GM18909 (cell line): ENCODE data around the gene FBXO42.
"Not testable (repeated sequence)": the region's sequence is repeated elsewhere in the genome, so short reads cannot be mapped to it uniquely, and the experiment has no call there.

Source experiments
- ATAC-seq: cut with Tn5 transposase; IDR thresholded peaks from one replicate; pipeline ENCODE4 v1.9.1; 2021; ENCODE audit warnings: mild to moderate bottlenecking; ENCODE audit not compliant: unreplicated experiment, poor library complexity

The FBXO42 gene

GRCh38 chr1:16226490-16227179, 125.6 kb downstream of the FBXO42 start:
- ATAC-seq, result no peak

- ATAC-seq, result no peak
Measured at GRCh38 chr1:16226129-16226489, 126.2 kb downstream of the FBXO42 start.

- ATAC-seq, result no peak
Measured at GRCh38 chr1:16224472-16224871, 127.8 kb downstream of the FBXO42 start.

- not testable (repeated sequence) for ATAC-seq
Measured at GRCh38 chr1:16222716-16223115, 129.6 kb downstream of the FBXO42 start.

- ATAC-seq, result no peak
Measured at GRCh38 chr1:16221499-16221898, 130.8 kb downstream of the FBXO42 start.

GRCh38 chr1:16219968-16220500, 132.2 kb downstream of the FBXO42 start:
- ATAC-seq, result no peak

- ATAC-seq, result no peak
Measured at GRCh38 chr1:16218674-16219071, 133.6 kb downstream of the FBXO42 start.

- no peak for ATAC-seq
Measured at GRCh38 chr1:16218014-16218673, 134.1 kb downstream of the FBXO42 start.

GRCh38 chr1:16217061-16217785, 135.1 kb downstream of the FBXO42 start:
- ATAC-seq, result peak; percentile 90

GRCh38 chr1:16215882-16216753, 136.2 kb downstream of the FBXO42 start:
- ATAC-seq, result no peak

- ATAC-seq, result not testable (repeated sequence)
Measured at GRCh38 chr1:16215240-16215639, 137.0 kb downstream of the FBXO42 start.

GRCh38 chr1:16213544-16213943, 138.7 kb downstream of the FBXO42 start:
- not testable (repeated sequence) for ATAC-seq

GRCh38 chr1:16213013-16213412, 139.3 kb downstream of the FBXO42 start:
- no peak for ATAC-seq

GRCh38 chr1:16212251-16212961, 139.9 kb downstream of the FBXO42 start, which contains the start of gene ARHGEF19:
TSS of gene ARHGEF19 (minus strand) at chr1:16212652. CDS start at chr1:16209054, 3,598 bp downstream.
- no peak for ATAC-seq

- ATAC-seq, result no peak
Measured at GRCh38 chr1:16211824-16212223, 140.5 kb downstream of the FBXO42 start.

- no peak for ATAC-seq
Measured at GRCh38 chr1:16210581-16210980, 141.7 kb downstream of the FBXO42 start.

GRCh38 chr1:16209847-16210407, 142.4 kb downstream of the FBXO42 start:
- no peak for ATAC-seq

GRCh38 chr1:16209132-16209846, 143.0 kb downstream of the FBXO42 start:
- ATAC-seq, result no peak
